Liver (tissue), 9 donors: ENCODE measurements around the gene ABHD6. TPM values are rescaled to one million over a fixed set of nuclear protein-coding genes. Genes with fewer than 3 reads are reported as not detected.

Experiments
- DNase-seq: peaks from one replicate; pipeline ENCODE4 v3.0.0-alpha.2; 2017; ENCODE audit warnings: low spot score
- H3K27ac ChIP-seq, 2 donors: one replicate each; pipeline ENCODE4 v1.7.0; 2013; ENCODE audit warnings: inconsistent platforms in 2 of 2, low read length in 2 of 2, control low read depth in 1 of 2, low read depth in 1 of 2, mild to moderate bottlenecking in 1 of 2
- H3K27me3 ChIP-seq, 4 donors: one replicate each; pipeline versions ENCODE4 v1.6.1 to v1.7.0; 2013; ENCODE audit warnings: low read length in 3 of 4, inconsistent platforms in 1 of 4, mild to moderate bottlenecking in 1 of 4, moderate library complexity in 1 of 4; ENCODE audit not compliant: control insufficient read depth in 4 of 4, insufficient read depth in 4 of 4
- H3K36me3 ChIP-seq, 4 donors: one replicate each; pipeline versions ENCODE4 v1.6.1 to v1.7.0; 2013; ENCODE audit warnings: low read length in 3 of 4, mild to moderate bottlenecking in 3 of 4, low read depth in 1 of 4, moderate library complexity in 1 of 4; ENCODE audit not compliant: control insufficient read depth in 4 of 4, insufficient read depth in 3 of 4
- H3K4me1 ChIP-seq, 4 donors: one replicate each; pipeline versions ENCODE4 v1.6.1 to v1.7.0; 2013; ENCODE audit warnings: low read length in 3 of 4, mild to moderate bottlenecking in 3 of 4, moderate library complexity in 1 of 4; ENCODE audit not compliant: control insufficient read depth in 4 of 4, insufficient read depth in 4 of 4
- H3K4me3 ChIP-seq, 3 donors: one replicate each; pipeline versions ENCODE4 v1.6.1 to v1.7.0; 2013; ENCODE audit warnings: low read length in 3 of 3, control low read depth in 1 of 3, low read depth in 1 of 3, mild to moderate bottlenecking in 1 of 3
- H3K9ac ChIP-seq, 2 donors: one replicate each; pipeline ENCODE4 v1.7.0; 2013; ENCODE audit warnings: low read length in 2 of 2, mild to moderate bottlenecking in 2 of 2, moderate library complexity in 2 of 2, control low read depth in 1 of 2, low read depth in 1 of 2
- H3K9me3 ChIP-seq, 4 donors: one replicate each; pipeline versions ENCODE4 v1.6.1 to v1.7.0; 2013; ENCODE audit warnings: low read length in 3 of 4; ENCODE audit not compliant: control insufficient read depth in 4 of 4
- ATF3 ChIP-seq: IDR thresholded peaks from 2 replicates; pipeline ENCODE4 v1.6.1; 2016; ENCODE audit warnings: antibody characterized with exemption
- CTCF ChIP-seq: fragments of 150-350 bp; IDR thresholded peaks from 2 replicates; pipeline ENCODE4 v1.5.1; 2017; ENCODE audit warnings: improper control_type of control experiment, low read depth, low read length; ENCODE audit not compliant: missing input control
- EGR1 ChIP-seq, 2 donors: IDR thresholded peaks; 2 replicates each; pipeline ENCODE4 v1.6.1; 2016 to 2018; ENCODE audit warnings: antibody characterized with exemption in 2 of 2, low read depth in 2 of 2
- FOXA1 ChIP-seq: IDR thresholded peaks from 2 replicates; pipeline ENCODE4 v1.6.1; 2016; ENCODE audit warnings: antibody characterized with exemption
- FOXA2 ChIP-seq: IDR thresholded peaks from 2 replicates; pipeline ENCODE4 v1.6.1; 2016; ENCODE audit warnings: antibody characterized with exemption
- GABPA ChIP-seq, 2 donors: IDR thresholded peaks in 1 of 2; conservative IDR thresholded peaks in 1 of 2; 2 replicates each; pipeline ENCODE4 v1.6.1; 2016; ENCODE audit warnings: antibody characterized with exemption in 2 of 2, mild to moderate bottlenecking in 1 of 2, moderate library complexity in 1 of 2
- HNF4A ChIP-seq, 2 donors: conservative IDR thresholded peaks; 2 replicates each; pipeline ENCODE4 v1.6.1; 2016; ENCODE audit warnings: antibody characterized with exemption in 2 of 2, mild to moderate bottlenecking in 2 of 2
- HNF4G ChIP-seq: IDR thresholded peaks from 2 replicates; pipeline ENCODE4 v1.6.1; 2016; ENCODE audit warnings: antibody characterized with exemption
- JUND ChIP-seq, 2 donors: IDR thresholded peaks; 2 replicates each; pipeline ENCODE4 v1.6.1; 2016; ENCODE audit warnings: antibody characterized with exemption in 2 of 2
- NR2F2 ChIP-seq: IDR thresholded peaks from 2 replicates; pipeline ENCODE4 v1.6.1; 2016; ENCODE audit warnings: antibody characterized with exemption
- RAD21 ChIP-seq, 2 donors: IDR thresholded peaks; 2 replicates each; pipeline ENCODE4 v1.6.1; 2016; ENCODE audit warnings: antibody characterized with exemption in 2 of 2, mild to moderate bottlenecking in 2 of 2
- RXRA ChIP-seq, 2 donors: IDR thresholded peaks; 2 replicates each; pipeline ENCODE4 v1.6.1; 2017 to 2018; ENCODE audit warnings: antibody characterized with exemption in 2 of 2, mild to moderate bottlenecking in 1 of 2
- SP1 ChIP-seq: IDR thresholded peaks from 2 replicates; pipeline ENCODE4 v1.6.1; 2018; ENCODE audit warnings: antibody characterized with exemption, mild to moderate bottlenecking
- TAF1 ChIP-seq: conservative IDR thresholded peaks from 2 replicates; pipeline ENCODE4 v1.6.1; 2016; ENCODE audit warnings: antibody characterized with exemption, mild to moderate bottlenecking
- YY1 ChIP-seq: IDR thresholded peaks from 2 replicates; pipeline ENCODE4 v1.6.1; 2016; ENCODE audit warnings: antibody characterized with exemption, mild to moderate bottlenecking
- WGBS: extraction: QIAGEN DNeasy Blood & Tissue Kit; methylation state at CpG from one replicate; pipeline ENCODE4 v1.1.7; 2013; 5-methylcytosine and 5-hydroxymethylcytosine counted together
- polyA plus RNA-seq, 2 donors: library from polyadenylated mRNA; stranded (reverse) in 1 of 2; unstranded in 1 of 2; fragments of 200-250 nt in 1 of 2; fragments of >200 nt in 1 of 2; fragmentation: Nextera tagmentation in 1 of 2; extraction: Ambion mirVana in 1 of 2; gene quantifications; one replicate each; pipeline versions ENCODE4 v1.2.1 to v1.2.3, GENCODE V29; 2013 to 2015
- total RNA-seq, 2 donors: library from RNA; depleted of rRNA; stranded (reverse); fragments of >200 nt; gene quantifications; one replicate each; pipeline ENCODE4 v1.2.3, GENCODE V29; 2014
- TF ChIP-seq, protein P1 (sequence below): IDR thresholded peaks from 2 replicates; pipeline ENCODE4 v1.6.1; 2016; ENCODE audit warnings: antibody characterized with exemption
- TF ChIP-seq, protein P2 (sequence below): IDR thresholded peaks from 2 replicates; pipeline ENCODE4 v1.6.1; 2016; ENCODE audit warnings: antibody characterized with exemption
- donor health status: healthy.
- donor health status: healthy.
- donor health status: healthy.
- donor health status: healthy.
- donor health status: healthy.

ABHD6 gene
- total and polyA plus RNA-seq, 4 donors, result 19.8 to 60.9 (median 38.3) TPM

GRCh38 chr3:58321791-58322190, 84.2 kb downstream of the ABHD6 start:
- peaks cover 7 to 20% (median 19%) of the 10 kb centered on the region in 4 donors for H3K36me3 ChIP-seq
- H3K4me3 ChIP-seq, result no peak overlapping the region
- 98% methylated on average over 7 of the region's 7 CpGs for WGBS
- no peaks in the 10 kb centered on the region for H3K27me3 ChIP-seq
- TF ChIP-seq HNF4A (conservative IDR thresholded peaks at IDR 0.05) (no peak), YY1 (no peak)
- TF ChIP-seq, protein P1, sequence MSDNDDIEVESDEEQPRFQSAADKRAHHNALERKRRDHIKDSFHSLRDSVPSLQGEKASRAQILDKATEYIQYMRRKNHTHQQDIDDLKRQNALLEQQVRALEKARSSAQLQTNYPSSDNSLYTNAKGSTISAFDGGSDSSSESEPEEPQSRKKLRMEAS, result no peak
- H3K9ac ChIP-seq, result no peak overlapping the region
- H3K4me1 ChIP-seq, result peaks cover 2 to 25% (median 15%) of the 10 kb centered on the region in 4 donors
- H3K27ac ChIP-seq, result no peak overlapping the region
- no peaks in the 10 kb centered on the region for H3K9me3 ChIP-seq
- no peak for DNase-seq

- H3K9ac ChIP-seq, result no peak overlapping the region
- 34% methylated on average over 1 of the region's 1 CpG for WGBS
- DNase-seq, result no peak
- H3K27ac ChIP-seq, result no peak overlapping the region
- no peaks in the 10 kb centered on the region for H3K27me3 ChIP-seq
- H3K36me3 ChIP-seq, result peaks cover 3 to 10% (median 9%) of the 10 kb centered on the region in 4 donors
- peaks cover 2 to 19% (median 15%) of the 10 kb centered on the region in 4 donors for H3K4me1 ChIP-seq
- no peak overlapping the region for H3K4me3 ChIP-seq
- TF ChIP-seq HNF4A (conservative IDR thresholded peaks at IDR 0.05), result peak in 1 of 2 donors; percentile 26
- no peak for TF ChIP-seq NR2F2
- TF ChIP-seq GABPA (IDR thresholded peaks at IDR 0.05 in 1 of 2, conservative IDR thresholded peaks at IDR 0.05 in 1 of 2), result no peak
- no peak for TF ChIP-seq EGR1 (IDR thresholded peaks at IDR 0.05; ENCODE audit: low read depth in 2 of 2)
- TF ChIP-seq RAD21 (IDR thresholded peaks at IDR 0.05), result peak; percentile 8 to 21
- no peak for TF ChIP-seq YY1
- no peak for TF ChIP-seq HNF4G
- no peaks in the 10 kb centered on the region for H3K9me3 ChIP-seq
Measured at GRCh38 chr3:58322793-58323192, 85.2 kb downstream of the ABHD6 start.

DNA sequence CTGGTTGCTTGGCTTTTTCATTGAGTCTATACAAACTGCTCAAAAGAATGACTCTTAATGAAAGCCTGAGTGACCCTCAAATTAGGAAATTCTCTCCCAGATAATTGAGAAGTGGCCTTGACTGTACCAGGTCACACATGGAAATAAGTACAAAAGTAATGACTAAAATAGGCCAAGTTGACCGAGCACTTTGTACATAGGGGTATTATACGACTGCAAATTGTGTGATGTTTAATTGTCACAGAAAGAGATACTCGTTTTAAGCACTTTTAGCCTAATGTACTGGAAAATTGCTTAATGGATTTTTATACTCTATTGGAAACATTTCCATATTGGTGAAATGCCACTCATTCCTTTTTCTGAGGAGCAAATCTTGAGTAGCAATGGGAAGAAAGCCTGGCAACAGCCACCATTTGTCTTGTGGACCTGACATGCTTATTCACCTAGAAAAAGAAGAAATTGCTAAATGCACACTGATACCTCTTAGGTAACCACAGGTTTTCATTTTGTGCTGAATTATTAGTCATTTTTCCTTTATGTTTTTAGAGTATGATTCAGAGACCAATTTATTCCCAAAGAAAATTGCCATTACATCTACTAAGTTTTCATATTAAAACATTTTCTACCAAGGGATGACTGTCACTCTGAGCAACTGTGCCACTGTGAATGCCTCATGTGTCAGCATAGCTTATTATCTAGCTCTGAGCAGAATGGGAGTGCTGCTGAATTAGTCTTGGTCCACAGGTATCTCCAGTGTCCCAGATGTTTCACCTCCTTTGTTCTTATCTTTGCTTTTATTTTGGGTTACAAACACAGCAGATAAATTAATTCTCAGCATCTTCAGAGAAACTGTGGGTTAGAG, 86.2 kb downstream of the ABHD6 start:
- TF ChIP-seq FOXA1 (no peak), FOXA2 (no peak), SP1 (no peak)

DNA sequence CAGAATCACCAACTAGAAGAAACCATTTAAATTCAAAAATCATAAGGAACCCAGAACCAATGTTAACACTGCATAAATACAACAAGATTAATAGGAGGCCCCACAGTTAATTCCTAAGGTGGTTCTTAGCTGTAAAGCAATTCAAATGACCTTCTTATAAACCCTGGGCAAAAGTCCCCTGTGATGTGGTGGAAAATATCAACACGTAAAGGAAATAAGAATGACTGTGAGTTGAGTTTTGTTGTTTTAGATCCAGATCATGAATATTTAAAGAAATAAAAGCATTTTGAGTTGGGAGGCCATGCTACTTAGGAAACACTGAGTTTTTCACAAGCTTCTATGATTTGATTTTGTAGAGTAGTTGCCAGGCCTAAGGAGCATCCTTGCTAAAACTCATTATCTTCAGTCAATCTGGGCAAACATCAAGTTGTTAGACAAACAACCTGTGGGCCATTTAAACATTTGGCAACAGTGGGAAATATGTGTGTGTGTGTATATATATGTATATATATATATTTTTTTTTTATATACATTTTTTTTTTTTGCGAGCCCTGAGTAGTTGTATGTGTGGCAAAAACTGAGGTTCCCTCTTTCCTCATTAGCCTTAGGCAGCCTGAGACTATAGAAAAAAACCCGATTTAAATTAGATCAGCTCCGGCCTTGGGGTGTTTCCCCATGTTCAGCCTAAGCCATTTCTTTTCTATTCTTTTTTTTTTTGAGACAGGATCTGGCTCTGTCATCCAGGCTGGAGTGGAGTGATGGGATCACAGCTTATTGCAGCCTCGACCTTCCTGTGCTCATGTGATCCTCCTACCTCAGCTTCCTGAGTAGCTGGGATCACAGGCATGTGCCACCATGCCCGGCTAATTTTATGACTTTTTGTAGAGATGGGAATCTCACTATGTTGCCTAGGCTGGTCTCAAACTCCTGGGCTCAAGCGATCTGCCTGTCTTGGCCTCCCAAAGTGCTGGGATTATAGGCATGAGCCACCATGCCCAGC, 87.1 kb downstream of the ABHD6 start:
- WGBS, result 88% methylated on average over 7 of the region's 7 CpGs
- Histone ChIP-seq H3K27ac (peak overlapping the region; percentile 4 to 32), H3K4me3 (no peak overlapping the region), H3K9ac (no peak overlapping the region), H3K27me3 (no peaks in the 10 kb centered on the region), H3K9me3 (no peaks in the 10 kb centered on the region), H3K4me1 (peaks cover 2 to 19% (median 14%) of the 10 kb centered on the region in 4 donors), H3K36me3 (peaks cover 0 to 3% (median 0%) of the 10 kb centered on the region in 4 donors)
- no peak for DNase-seq
- TF ChIP-seq RXRA (IDR thresholded peaks at IDR 0.05) (no peak), JUND (IDR thresholded peaks at IDR 0.05) (no peak), YY1 (no peak), TAF1 (no peak), EGR1 (IDR thresholded peaks at IDR 0.05; ENCODE audit: low read depth in 2 of 2) (no peak), ATF3 (no peak), HNF4A (conservative IDR thresholded peaks at IDR 0.05) (no peak), CTCF (no peak), NR2F2 (no peak), RAD21 (IDR thresholded peaks at IDR 0.05) (no peak), SP1 (no peak)
- TF ChIP-seq, protein P2, sequence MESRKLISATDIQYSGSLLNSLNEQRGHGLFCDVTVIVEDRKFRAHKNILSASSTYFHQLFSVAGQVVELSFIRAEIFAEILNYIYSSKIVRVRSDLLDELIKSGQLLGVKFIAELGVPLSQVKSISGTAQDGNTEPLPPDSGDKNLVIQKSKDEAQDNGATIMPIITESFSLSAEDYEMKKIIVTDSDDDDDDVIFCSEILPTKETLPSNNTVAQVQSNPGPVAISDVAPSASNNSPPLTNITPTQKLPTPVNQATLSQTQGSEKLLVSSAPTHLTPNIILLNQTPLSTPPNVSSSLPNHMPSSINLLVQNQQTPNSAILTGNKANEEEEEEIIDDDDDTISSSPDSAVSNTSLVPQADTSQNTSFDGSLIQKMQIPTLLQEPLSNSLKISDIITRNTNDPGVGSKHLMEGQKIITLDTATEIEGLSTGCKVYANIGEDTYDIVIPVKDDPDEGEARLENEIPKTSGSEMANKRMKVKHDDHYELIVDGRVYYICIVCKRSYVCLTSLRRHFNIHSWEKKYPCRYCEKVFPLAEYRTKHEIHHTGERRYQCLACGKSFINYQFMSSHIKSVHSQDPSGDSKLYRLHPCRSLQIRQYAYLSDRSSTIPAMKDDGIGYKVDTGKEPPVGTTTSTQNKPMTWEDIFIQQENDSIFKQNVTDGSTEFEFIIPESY, result no peak

More for the DNA sequence above, 86.2 kb downstream of the ABHD6 start:
- Histone ChIP-seq H3K27ac (no peak overlapping the region), H3K4me1 (peaks cover 2 to 19% (median 14%) of the 10 kb centered on the region in 4 donors), H3K27me3 (no peaks in the 10 kb centered on the region), H3K36me3 (peaks cover 0 to 6% (median 4%) of the 10 kb centered on the region in 4 donors), H3K9ac (no peak overlapping the region), H3K9me3 (no peaks in the 10 kb centered on the region), H3K4me3 (no peak overlapping the region)
- no peak for DNase-seq
- WGBS, result 91% methylated on average over 3 of the region's 3 CpGs
